NCI-H524 (cell line): ENCODE results near the gene ESYT1.
A peak's percentile ranks its signal among the peaks of the same experiment; 100 is the strongest.

Source experiments
- DNase-seq, 2 experiments: peaks; one replicate each; lab custom pipeline; 2025; lab: John Stamatoyannopoulos, UW

The ESYT1 gene

GRCh38 chr12:56188131-56188777 is 60.2 kb downstream of the ESYT1 start:
- no peak for DNase-seq

DNA sequence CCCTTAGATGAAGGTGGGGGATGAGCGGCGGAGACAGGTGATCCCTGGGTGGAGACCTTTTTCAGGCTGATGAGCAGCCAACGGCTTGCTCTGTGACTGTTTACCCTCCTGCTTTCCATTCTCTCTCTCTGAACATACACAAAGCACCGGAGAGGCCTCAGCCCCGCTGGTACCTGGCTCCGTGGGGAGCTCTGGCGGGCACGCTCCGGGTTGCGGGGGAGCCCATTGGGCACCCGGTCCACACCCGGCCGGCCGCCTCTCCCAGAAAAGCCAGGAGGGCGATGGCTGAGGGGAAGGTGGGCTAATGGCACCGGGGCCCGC is 60.7 kb downstream of the ESYT1 start:
- DNase-seq: peak in 1 of 2 experiments; percentile 35

DNA sequence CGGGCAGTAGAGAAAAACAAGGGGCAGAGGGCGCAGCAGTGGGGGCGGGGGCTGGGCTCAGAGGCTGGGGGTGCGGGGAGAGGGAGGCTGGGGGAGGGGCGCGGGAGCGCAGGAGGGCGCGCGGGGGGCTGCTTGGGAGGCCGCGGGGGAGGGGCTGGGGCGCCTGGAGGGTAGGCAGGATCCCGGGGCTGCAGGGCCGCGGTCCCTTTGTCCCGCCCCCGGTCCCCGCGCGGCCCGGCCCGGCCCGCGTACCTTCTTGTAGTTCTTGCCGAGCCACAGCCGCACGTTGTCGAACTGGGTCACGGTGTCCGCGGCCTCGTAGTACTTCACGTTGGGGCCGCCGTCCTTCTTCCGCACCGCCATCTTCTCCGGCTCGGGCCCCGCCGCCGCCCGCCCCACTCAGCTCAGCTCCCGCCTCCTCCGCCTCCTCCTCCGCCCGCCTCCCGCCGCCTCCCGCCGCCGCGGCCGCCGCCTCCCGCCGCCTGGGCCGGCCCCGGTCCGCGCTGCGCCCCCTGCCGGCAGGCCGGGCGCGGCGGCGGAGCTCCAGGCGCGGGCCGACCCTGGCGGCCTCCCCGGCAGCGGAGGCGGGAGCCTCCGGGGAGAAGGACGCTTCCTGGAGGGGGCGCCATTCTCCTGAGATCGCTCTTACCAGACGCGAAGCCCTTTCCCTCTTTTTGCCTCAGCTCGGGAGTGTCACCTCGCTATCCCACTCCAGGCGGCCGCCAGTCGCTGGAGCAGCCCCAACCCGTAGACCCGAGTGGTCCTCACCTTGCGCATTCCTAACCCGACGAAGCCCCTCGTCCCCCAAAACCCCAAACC is 61.2 kb downstream of the ESYT1 start, which contains the start of gene SMARCC2:
Gene SMARCC2, minus strand, starts transcription at position 385 of the 819 bp plus-strand sequence. Its CDS starts 22 bp downstream, at position 363.
- peak; percentile 60 to 85 for DNase-seq

- DNase-seq: peak; percentile 77 to 90
Measured at GRCh38 chr12:56189918-56190694, 62.0 kb downstream of the ESYT1 start.

GRCh38 chr12:56190695-56191155 is 62.7 kb downstream of the ESYT1 start:
- no peak for DNase-seq

DNA sequence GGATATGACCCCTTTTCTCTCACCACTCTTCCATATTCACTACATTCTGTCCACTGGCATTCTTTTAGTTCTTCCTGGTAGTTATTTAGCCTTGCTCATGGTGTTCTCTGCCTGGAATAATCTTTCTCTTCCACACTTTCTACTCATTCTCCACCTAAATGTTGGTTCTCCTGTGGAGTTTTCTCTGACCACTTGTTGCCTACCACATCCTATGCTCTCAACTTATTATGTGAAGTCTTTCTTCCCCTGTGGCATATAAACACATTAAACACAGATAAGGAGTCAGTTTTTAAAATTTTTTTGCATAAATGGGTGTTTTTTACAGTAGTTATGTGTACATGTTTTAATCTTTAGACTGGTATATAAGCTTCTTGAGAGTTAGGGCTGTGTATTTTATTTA is 64.5 kb downstream of the ESYT1 start:
- no peak for DNase-seq

DNA sequence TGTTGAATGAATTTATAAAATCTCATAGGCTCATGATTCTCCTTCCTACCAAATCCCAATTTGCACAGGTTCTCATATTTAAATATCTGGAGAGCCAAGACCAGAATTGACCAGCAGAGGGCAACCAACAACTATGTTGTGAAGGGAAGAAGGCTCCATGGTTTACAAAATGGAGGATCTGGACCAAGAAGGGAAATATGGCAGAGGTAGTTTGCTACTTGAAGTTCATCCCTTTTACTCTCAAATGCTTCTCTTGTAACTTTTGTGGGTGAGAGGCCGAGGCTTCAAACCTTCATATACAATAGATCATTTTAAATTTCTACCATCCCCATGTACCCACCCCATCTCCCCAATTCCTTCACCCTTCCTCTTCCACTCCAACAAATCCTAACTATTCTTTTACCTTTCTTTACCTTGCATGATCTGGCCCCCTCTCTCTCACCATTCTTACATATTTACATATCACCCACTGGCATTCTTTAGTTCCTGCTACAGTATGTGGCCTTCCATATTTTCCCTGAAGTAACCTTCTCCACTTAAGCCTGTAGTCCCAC is 65.0 kb downstream of the ESYT1 start:
- peak; percentile 72 to 86 for DNase-seq
